Left hindlimb (tissue), 1 donor: Measurements from ENCODE around the gene ALPL.

Experiments
- DNase-seq: peaks from one replicate; pipeline ENCODE4 v3.0.0-alpha.2; 2018

ALPL gene

GRCh38 chr1:21604208-21604957 lies 95.2 kb downstream of the ALPL start:
- DNase-seq: no peak

- DNase-seq: no peak
Measured at GRCh38 chr1:21605012-21605715, 95.9 kb downstream of the ALPL start.

- DNase-seq: no peak
Measured at GRCh38 chr1:21605964-21606705, 96.9 kb downstream of the ALPL start.

GRCh38 chr1:21607549-21608529 lies 98.6 kb downstream of the ALPL start:
- peak; percentile 87 for DNase-seq

GRCh38 chr1:21608798-21609197 lies 99.6 kb downstream of the ALPL start:
- DNase-seq: no peak

GRCh38 chr1:21610027-21610426 lies 100.8 kb downstream of the ALPL start:
- DNase-seq: no peak

GRCh38 chr1:21610989-21611785 lies 102.0 kb downstream of the ALPL start:
- no peak for DNase-seq

- no peak for DNase-seq
Measured at GRCh38 chr1:21612057-21612456, 102.8 kb downstream of the ALPL start.

- DNase-seq: no peak
Measured at GRCh38 chr1:21613072-21613867, 104.0 kb downstream of the ALPL start.

GRCh38 chr1:21614419-21615115 lies 105.3 kb downstream of the ALPL start:
- no peak for DNase-seq

GRCh38 chr1:21616372-21616771 lies 107.1 kb downstream of the ALPL start:
- DNase-seq: no peak

- DNase-seq: no peak
Measured at GRCh38 chr1:21617126-21617738, 108.0 kb downstream of the ALPL start.

- DNase-seq: no peak
Measured at GRCh38 chr1:21618059-21618458, 108.8 kb downstream of the ALPL start.

- peak; percentile 68 for DNase-seq
Measured at GRCh38 chr1:21618561-21619374, 109.5 kb downstream of the ALPL start.

GRCh38 chr1:21619375-21619947 lies 110.2 kb downstream of the ALPL start:
- DNase-seq: no peak

- no peak for DNase-seq
Measured at GRCh38 chr1:21620011-21620410, 110.8 kb downstream of the ALPL start.

- no peak for DNase-seq
Measured at GRCh38 chr1:21620496-21620895, 111.3 kb downstream of the ALPL start.

GRCh38 chr1:21621051-21621450 lies 111.8 kb downstream of the ALPL start:
- no peak for DNase-seq
